Activated CD8-positive, alpha-beta memory T cell treated with anti-CD3 and anti-CD28 coated beads, Interleukin-2, amount 50 U/mL, for 4 hours (primary cell): ENCODE results near the gene GATAD2A.

Source experiments
- DNase-seq: peaks from one replicate; pipeline ENCODE4 v3.0.0-alpha.2; 2020

GATAD2A gene

GRCh38 chr19:19514881-19515641 is 109.6 kb downstream of the GATAD2A start, which contains the start of gene TSSK6:
Gene TSSK6 (minus strand): TSS chr19:19515548. CDS start chr19:19515427, 121 bp downstream.
- no peak for DNase-seq

- DNase-seq = peak; percentile 92
Measured at GRCh38 chr19:19515642-19516519, 110.4 kb downstream of the GATAD2A start, which contains the start of gene NDUFA13. Gene NDUFA13 (plus strand): TSS chr19:19516225. CDS start chr19:19516239, 14 bp downstream.

- DNase-seq = no peak
Measured at GRCh38 chr19:19517235-19517619, 111.8 kb downstream of the GATAD2A start.

GRCh38 chr19:19520989-19521388 is 115.5 kb downstream of the GATAD2A start:
- no peak for DNase-seq

- no peak for DNase-seq
Measured at GRCh38 chr19:19523177-19523576, 117.7 kb downstream of the GATAD2A start.

GRCh38 chr19:19524053-19524452 is 118.6 kb downstream of the GATAD2A start:
- DNase-seq = no peak

- no peak for DNase-seq
Measured at GRCh38 chr19:19525611-19526380, 120.3 kb downstream of the GATAD2A start.

GRCh38 chr19:19526581-19527370 is 121.3 kb downstream of the GATAD2A start:
- no peak for DNase-seq

GRCh38 chr19:19527371-19527656 is 121.8 kb downstream of the GATAD2A start:
- no peak for DNase-seq

GRCh38 chr19:19527674-19528625 is 122.5 kb downstream of the GATAD2A start:
- no peak for DNase-seq

GRCh38 chr19:19528721-19529490 is 123.4 kb downstream of the GATAD2A start, which contains the start of gene YJEFN3:
Gene YJEFN3 (plus strand): TSS chr19:19528911. CDS start chr19:19528933, 22 bp downstream.
- DNase-seq = no peak

GRCh38 chr19:19529783-19530422 is 124.4 kb downstream of the GATAD2A start:
- no peak for DNase-seq

- DNase-seq = no peak
Measured at GRCh38 chr19:19530423-19530804, 124.9 kb downstream of the GATAD2A start.

GRCh38 chr19:19530889-19531288 is 125.4 kb downstream of the GATAD2A start:
- no peak for DNase-seq

GRCh38 chr19:19531951-19532805 is 126.7 kb downstream of the GATAD2A start:
- DNase-seq = peak; percentile 92

- no peak for DNase-seq
Measured at GRCh38 chr19:19532806-19533701, 127.6 kb downstream of the GATAD2A start.

GRCh38 chr19:19533841-19534240 is 128.4 kb downstream of the GATAD2A start:
- no peak for DNase-seq
